Cardiac fibroblast (primary cell): ENCODE results near the gene ARHGAP31.

Experiments
- DNase-seq, 2 donors: peaks; one replicate each; pipeline versions ENCODE4 v3.0.0 to v3.0.0-alpha.2; 2010; ENCODE audit warnings: low read depth in 2 of 2
- H3K4me3 ChIP-seq, 2 donors: replicated peaks in 1 of 2; 1 replicate in 1 of 2; 2 replicates in 1 of 2; pipeline ENCODE4 v1.5.1; 2011; ENCODE audit warnings: low read depth in 2 of 2, low read length in 2 of 2, mild to moderate bottlenecking in 2 of 2, moderate library complexity in 1 of 2
- CTCF ChIP-seq: IDR thresholded peaks from one replicate; pipeline ENCODE4 v1.5.1; 2011; ENCODE audit warnings: low read depth, mild to moderate bottlenecking, low read length, inconsistent platforms

ARHGAP31 gene

GRCh38 chr3:119311081-119311925 lies 17.1 kb downstream of the ARHGAP31 start:
- TF ChIP-seq CTCF: no peak
- DNase-seq: peak; percentile 40 to 92
- no peak overlapping the region for H3K4me3 ChIP-seq

GRCh38 chr3:119313461-119313860 lies 19.3 kb downstream of the ARHGAP31 start:
- no peak for TF ChIP-seq CTCF
- DNase-seq: no peak
- no peak overlapping the region for H3K4me3 ChIP-seq

GRCh38 chr3:119314821-119315220 lies 20.6 kb downstream of the ARHGAP31 start:
- H3K4me3 ChIP-seq: no peak overlapping the region
- TF ChIP-seq CTCF: no peak
- DNase-seq: no peak

- H3K4me3 ChIP-seq: no peak overlapping the region
- no peak for TF ChIP-seq CTCF
- peak in 1 of 2 donors; percentile 36 for DNase-seq
Measured at GRCh38 chr3:119315600-119316312, 21.6 kb downstream of the ARHGAP31 start.

- H3K4me3 ChIP-seq: no peak overlapping the region
- no peak for DNase-seq
- no peak for TF ChIP-seq CTCF
Measured at GRCh38 chr3:119316313-119316670, 22.1 kb downstream of the ARHGAP31 start.

GRCh38 chr3:119318876-119319275 lies 24.7 kb downstream of the ARHGAP31 start:
- no peak overlapping the region for H3K4me3 ChIP-seq
- no peak for TF ChIP-seq CTCF
- DNase-seq: peak; percentile 35 to 62
